GM12891 (cell line): ENCODE measurements around the gene ZNF143. TPM values are rescaled to one million over a fixed set of nuclear protein-coding genes. Genes with fewer than 3 reads are reported as not detected.
"Not testable (repeated sequence)": the region's sequence is repeated elsewhere in the genome, so short reads cannot be mapped to it uniquely, and the experiment has no call there.

Source experiments
- DNase-seq: peaks from one replicate; pipeline ENCODE4 v3.0.0; 2011; ENCODE audit warnings: low spot score; ENCODE audit not compliant: insufficient read length
- FAIRE-seq: peaks from 2 replicates; lab custom pipeline; 2011; peaks lifted over from hg19 to GRCh38; lab: Jason Lieb, UNC
- PAX5 ChIP-seq: IDR thresholded peaks from 2 replicates; pipeline ENCODE4 v1.6.1; 2011; ENCODE audit warnings: low read length, moderate library complexity, mild to moderate bottlenecking; ENCODE audit not compliant: insufficient read depth, severe bottlenecking
- POLR2A ChIP-seq: IDR thresholded peaks from 2 replicates; pipeline ENCODE4 v1.6.1; 2011; ENCODE audit warnings: low read depth, low read length, control low read depth
- POLR2AphosphoS5 ChIP-seq: IDR thresholded peaks from 2 replicates; pipeline ENCODE4 v1.6.1; 2011; ENCODE audit warnings: low read depth, low read length, control low read depth
- POU2F2 ChIP-seq: IDR thresholded peaks from 2 replicates; pipeline ENCODE4 v1.6.1; 2011; ENCODE audit warnings: low read depth, mild to moderate bottlenecking, control low read depth, low read length, moderate library complexity
- SPI1 ChIP-seq: IDR thresholded peaks from 2 replicates; pipeline ENCODE4 v1.6.1; 2011; ENCODE audit warnings: low read depth, low read length, control low read depth
- TAF1 ChIP-seq: IDR thresholded peaks from 2 replicates; pipeline ENCODE4 v1.6.1; 2011; ENCODE audit warnings: low read depth, low read length, control low read depth
- polyA plus RNA-seq: library from polyadenylated mRNA; unstranded; fragments of >200 nt; gene quantifications from one replicate; pipeline ENCODE4 v1.2.1, GENCODE V29; 2012; ENCODE audit warnings: low read depth, missing spikeins, inconsistent platforms; ENCODE audit not compliant: missing spikeins

The ZNF143 gene
- 12.3 TPM for polyA plus RNA-seq

DNA sequence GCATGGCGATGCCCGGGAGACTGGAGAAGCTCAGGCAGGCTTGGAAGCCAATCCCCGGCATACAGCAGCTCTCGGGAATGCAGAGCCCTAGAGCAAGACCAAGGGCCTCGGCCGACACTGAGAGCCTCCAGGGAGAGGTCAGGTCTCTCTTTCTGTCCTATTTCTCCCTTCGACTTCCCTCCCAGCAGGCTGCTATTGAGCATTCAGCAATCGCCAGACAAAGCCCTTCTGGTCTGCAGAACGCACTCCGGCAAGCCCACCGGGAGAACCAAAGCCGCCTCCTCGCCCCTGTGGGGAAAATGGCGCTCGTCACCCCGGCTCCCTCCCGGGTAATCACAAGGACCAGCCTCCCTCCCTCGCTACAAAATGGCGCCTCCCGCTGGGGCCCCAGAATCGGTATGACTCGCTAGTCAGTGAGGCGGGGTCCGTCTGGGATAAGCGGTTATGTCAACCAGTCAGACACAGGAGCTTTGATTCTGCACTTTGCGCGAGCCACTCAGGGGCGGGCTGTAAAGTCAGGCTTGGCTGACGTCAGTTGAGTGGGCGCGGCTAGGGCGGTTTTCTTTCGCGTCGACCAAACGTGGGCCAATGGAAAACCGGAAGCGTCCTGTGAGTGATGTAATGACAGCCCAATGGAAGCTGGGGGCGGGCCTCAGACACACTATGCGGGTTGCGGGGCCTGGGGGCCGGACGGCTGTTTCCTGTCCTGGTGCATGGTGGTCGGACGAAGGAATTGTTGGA is at the start of gene ZNF143:
ZNF143 (plus strand) TSS at position 691 of the 741 bp plus-strand sequence. CDS start 10,297 bp downstream, outside the sequence.
- DNase-seq (peak; percentile 77), FAIRE-seq (peak; percentile 95)
- TF ChIP-seq POU2F2 (peak; percentile 73), POLR2AphosphoS5 (peak; percentile 90), PAX5 (no peak), SPI1 (no peak), POLR2A (peak; percentile 84), TAF1 (peak; percentile 91)

DNA sequence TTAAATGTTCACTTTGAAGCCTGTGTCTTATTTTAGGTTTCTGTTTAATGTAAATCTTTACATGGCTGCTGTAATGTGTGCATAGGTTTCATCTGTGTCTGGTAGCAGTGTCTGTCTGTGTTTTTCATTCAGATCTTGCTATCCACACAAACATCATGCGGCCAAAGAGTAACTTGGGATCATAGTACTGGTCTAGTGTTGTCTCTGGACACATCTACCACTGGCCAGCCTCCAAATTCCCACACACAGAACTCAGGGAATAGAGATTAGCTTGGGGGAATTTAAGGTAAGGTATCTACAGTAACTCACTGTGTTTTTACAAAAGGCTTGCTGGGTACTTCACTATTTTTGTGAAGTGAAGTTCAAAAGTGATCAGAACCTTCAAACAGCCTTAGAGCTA is 32.1 kb upstream of the ZNF143 start:
- DNase-seq (no peak), FAIRE-seq (peak; percentile 43)
- TF ChIP-seq POLR2A (no peak), PAX5 (no peak), SPI1 (no peak), TAF1 (no peak), POU2F2 (no peak), POLR2AphosphoS5 (no peak)

DNA sequence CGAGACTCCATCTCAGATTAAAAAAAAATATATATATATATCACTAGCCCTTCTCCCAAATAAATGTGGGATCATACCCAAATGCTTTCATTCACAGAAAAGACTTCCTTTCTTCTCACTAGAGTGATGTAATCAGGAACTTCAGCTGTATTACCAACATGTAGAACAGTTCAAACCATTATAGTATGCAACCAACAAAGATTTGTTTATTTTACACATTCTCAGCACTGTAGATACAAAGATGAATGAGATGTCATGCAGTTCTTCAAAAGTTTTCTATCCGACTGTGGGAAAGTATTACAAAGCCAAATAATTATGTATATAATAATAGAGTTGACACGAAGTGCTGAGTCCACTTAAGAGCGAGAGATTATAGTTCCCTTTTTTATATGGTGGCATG is 22.2 kb upstream of the ZNF143 start:
- no peak for DNase-seq
- TF ChIP-seq POLR2AphosphoS5 (no peak), POU2F2 (no peak), POLR2A (no peak), TAF1 (no peak), SPI1 (no peak), PAX5 (no peak)
- FAIRE-seq, result no peak

DNA sequence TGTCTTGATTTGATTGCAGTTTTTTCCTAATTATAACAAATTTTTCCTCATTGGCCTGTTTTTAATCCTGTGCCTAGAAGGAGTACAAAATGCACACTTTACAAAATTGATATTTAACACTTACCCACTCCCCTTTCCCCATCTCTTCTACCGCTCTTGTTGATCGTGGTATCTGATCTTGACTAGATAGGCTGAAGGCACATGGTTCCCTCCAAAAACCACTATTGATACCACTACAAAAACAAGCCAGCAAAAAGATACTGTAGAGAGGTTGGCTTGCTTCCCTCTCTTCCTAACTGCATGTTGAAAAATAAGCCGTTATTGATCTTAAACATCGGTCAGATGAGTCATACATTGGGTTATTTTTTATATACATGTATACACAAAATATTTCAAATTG is 14.6 kb upstream of the ZNF143 start:
- FAIRE-seq (no peak), DNase-seq (no peak)
- no peak for TF ChIP-seq SPI1
- TF ChIP-seq POU2F2, result no peak
- no peak for TF ChIP-seq TAF1
- no peak for TF ChIP-seq PAX5
- TF ChIP-seq POLR2A, result no peak
- TF ChIP-seq POLR2AphosphoS5, result no peak

DNA sequence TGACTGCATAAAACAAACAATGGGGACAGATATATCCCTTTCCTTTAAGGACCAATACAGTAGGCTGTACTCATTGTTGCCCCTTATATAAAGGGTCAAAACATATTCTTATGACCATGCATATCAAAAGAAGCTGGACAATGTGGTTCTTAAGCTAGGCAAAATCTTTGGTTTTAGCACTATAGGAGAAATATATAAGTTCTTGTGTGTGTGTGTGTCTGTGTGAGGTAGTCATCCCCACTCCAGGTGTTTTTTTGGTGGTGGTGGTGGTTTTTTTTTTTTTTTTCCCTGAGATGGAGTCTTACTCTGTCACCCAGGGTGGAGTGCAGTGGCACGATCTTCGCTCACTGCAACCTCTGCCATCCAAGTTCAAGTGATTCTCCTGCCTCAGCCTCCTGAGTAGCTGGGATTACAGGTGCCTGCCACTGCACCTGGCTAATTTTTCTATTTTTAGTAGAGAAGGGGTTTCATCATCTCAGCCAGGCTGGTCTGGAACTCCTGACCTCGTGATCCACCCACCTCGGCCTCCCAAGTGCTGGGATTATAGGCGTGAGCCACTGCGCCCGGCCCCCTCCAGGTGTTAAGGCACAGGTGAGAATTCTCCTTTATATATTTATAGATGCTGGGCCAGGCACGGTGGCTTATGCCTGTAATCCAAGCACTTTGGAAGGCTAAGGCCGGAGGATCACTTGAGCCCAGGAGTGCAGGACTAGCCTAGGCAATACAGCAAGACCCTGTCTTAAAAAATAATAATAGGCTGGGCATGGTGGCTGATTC is 12.0 kb upstream of the ZNF143 start:
- FAIRE-seq, result no peak
- no peak for DNase-seq
- no peak for TF ChIP-seq POLR2AphosphoS5
- TF ChIP-seq POLR2A, result no peak
- TF ChIP-seq SPI1, result no peak
- TF ChIP-seq TAF1, result no peak
- no peak for TF ChIP-seq POU2F2
- no peak for TF ChIP-seq PAX5

DNA sequence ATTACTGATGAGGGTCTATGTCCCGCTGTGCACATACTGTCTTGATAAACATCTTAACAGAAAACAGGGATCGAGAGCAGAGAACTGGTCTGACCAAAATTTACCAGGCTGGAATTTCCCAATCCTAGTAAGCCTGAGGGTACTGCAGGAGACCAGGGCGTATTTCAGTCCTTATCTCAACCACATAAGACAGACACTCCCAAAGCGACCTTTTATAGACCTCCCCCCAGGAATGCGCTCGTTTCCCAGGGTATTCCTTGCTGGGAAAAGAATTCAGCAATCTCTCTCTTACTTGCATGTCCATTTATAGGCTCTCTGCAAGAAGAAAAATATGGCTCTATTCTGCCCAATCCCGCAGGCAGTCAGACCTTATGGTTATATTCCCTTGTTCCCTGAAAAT is 8.8 kb upstream of the ZNF143 start:
- DNase-seq, FAIRE-seq: not testable (repeated sequence)

DNA sequence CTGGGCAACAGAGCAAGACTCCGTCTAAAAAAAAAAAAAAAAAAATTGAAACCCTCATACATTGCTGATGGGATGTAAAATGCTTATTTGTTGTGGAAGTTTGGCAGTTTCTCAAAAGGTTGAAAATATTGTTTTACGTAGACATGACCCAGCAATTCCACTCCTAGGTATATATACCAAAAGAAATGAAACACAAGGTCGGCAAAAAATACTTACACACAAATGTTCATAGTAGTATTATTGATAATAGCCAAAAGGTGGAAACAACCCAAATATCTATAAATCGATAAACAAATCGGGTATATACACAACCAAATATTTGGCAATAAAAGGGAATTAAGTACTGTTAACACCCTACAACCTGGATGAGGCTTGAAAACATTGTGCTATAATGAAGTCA is 5.1 kb upstream of the ZNF143 start:
- DNase-seq, result no peak
- TF ChIP-seq SPI1, result no peak
- no peak for TF ChIP-seq PAX5
- no peak for TF ChIP-seq POU2F2
- no peak for TF ChIP-seq TAF1
- TF ChIP-seq POLR2AphosphoS5, result no peak
- TF ChIP-seq POLR2A, result no peak
- no peak for FAIRE-seq

DNA sequence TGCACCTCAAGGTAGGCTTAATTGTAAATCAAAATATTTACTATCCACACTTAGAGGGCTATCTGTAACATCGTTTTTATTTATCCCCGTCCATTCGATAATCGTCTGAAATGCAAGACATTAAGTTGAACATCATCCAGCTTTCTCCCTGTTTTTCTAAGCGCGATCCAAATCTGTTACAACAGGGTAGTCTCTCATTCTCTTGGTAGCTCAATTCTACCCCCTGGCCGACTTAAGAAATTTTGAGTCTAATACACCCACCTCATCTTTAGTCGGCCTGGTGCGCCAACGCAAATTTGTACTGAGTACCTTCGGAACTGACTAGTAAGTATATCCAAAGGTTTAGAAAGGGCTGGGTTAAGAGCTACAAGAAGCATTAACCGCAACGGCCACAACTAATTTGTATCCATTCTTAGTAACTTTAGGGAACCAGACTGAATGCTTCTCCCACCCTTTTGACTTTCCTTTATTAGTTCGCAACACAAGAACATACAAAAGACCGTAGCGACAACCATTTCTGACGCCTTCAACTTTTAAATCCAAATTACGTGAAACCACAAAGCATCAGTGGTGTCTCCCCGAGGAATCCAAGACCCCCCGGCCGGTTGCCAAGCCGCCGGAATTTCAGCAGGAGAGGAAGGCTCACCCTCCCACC is 1.0 kb upstream of the ZNF143 start:
- no peak for DNase-seq
- no peak for FAIRE-seq
- TF ChIP-seq POLR2A (no peak), POLR2AphosphoS5 (no peak), TAF1 (no peak), SPI1 (no peak), PAX5 (no peak), POU2F2 (no peak)

DNA sequence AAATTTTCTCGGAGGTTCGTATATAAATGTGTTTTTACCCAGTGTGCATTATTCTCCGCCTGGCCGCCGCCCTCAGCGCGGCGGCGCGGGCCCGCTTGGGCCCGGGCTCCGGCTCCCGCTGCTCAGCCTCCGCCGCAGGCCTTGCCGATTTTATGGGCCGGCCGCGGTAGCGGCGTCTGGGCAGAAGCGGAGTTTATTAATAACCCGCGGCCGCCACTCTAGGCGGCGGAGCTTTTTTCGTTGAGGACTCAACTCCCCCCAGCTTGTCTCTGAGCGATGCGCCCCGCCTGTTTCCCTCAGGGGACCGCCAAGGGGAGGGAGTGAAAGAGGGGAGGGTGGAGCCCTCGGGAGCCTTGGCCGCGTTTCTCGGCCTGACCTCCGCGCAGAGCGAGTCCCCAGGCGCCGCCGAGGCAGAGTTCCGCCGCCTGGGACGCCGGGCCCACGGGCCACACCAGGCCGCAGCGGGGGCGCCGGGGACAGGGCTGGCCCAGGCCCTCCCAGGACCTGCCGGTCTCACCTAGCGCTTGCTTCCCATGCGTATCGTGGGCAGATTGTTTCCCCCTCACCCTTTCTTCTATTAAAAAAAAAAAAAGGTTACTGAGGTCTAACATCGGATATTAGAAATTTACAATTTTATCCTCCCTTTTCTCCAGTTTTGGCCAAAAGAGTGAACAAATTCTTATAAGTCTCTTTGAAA is 399 bp downstream of the ZNF143 start:
- TF ChIP-seq TAF1, result peak; percentile 85
- TF ChIP-seq POLR2A, result peak; percentile 76
- TF ChIP-seq POU2F2, result no peak; the same call in 1 of the 2 replicates
- no peak for TF ChIP-seq PAX5
- TF ChIP-seq POLR2AphosphoS5, result peak; percentile 82
- peak; percentile 71 for DNase-seq
- FAIRE-seq, result peak; percentile 80

DNA sequence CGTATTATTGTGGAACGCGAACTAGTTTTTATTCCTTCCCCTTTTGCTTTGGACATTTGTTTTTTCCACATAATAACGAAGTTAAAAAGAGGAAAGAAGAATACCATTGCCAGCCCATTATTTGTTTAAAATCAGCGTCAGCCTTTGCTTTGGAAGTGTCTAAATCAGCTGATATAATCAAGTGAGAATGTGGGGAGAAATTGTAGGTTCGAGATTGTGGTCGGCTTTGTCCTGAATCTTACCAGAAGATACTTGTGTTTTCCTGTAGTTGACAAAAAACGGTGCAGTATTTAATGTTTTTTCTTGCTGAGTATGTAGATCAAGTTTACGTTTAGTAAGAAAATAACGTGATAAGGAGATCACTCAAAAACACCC is 935 bp downstream of the ZNF143 start:
- no peak for DNase-seq
- no peak for TF ChIP-seq POLR2AphosphoS5
- TF ChIP-seq SPI1, result no peak
- no peak for TF ChIP-seq TAF1
- no peak for TF ChIP-seq POLR2A
- no peak for TF ChIP-seq POU2F2
- TF ChIP-seq PAX5, result no peak
- FAIRE-seq, result no peak
